Endothelial cell of umbilical vein (primary cell): ENCODE measurements around the gene GYS1.

Experiments used
- EZH2 ChIP-seq: IDR thresholded peaks from 2 replicates; pipeline ENCODE4 v1.6.1; 2012; ENCODE audit warnings: borderline replicate concordance, low read depth, mild to moderate bottlenecking, moderate library complexity, low read length, inconsistent platforms; ENCODE audit not compliant: severe bottlenecking
- FOS ChIP-seq: IDR thresholded peaks from 2 replicates; pipeline ENCODE4 v1.6.1; 2011; ENCODE audit warnings: mild to moderate bottlenecking, low read length, moderate library complexity, borderline replicate concordance; ENCODE audit not compliant: insufficient read depth
- JUN ChIP-seq: IDR thresholded peaks from 2 replicates; pipeline ENCODE4 v1.6.1; 2011; ENCODE audit warnings: borderline replicate concordance, low read depth; ENCODE audit not compliant: insufficient read length, insufficient read depth
- POLR2A ChIP-seq: IDR thresholded peaks from 2 replicates; pipeline ENCODE4 v1.6.1; 2012; ENCODE audit warnings: low read depth, mild to moderate bottlenecking, control low read depth, low read length
- POLR2AphosphoS5 ChIP-seq: IDR thresholded peaks from 2 replicates; pipeline ENCODE4 v1.6.1; 2012; ENCODE audit warnings: low read depth, mild to moderate bottlenecking, control low read depth, low read length, moderate library complexity; ENCODE audit not compliant: insufficient read depth
- TF ChIP-seq, protein P1 (sequence below), 2 donors: IDR thresholded peaks; 1 replicate in 1 of 2; 2 replicates in 1 of 2; pipeline ENCODE4 v1.5.1; 2011; ENCODE audit warnings: low read length in 2 of 2, mild to moderate bottlenecking in 2 of 2, moderate library complexity in 2 of 2, control low read depth in 1 of 2, inconsistent platforms in 1 of 2, low read depth in 1 of 2; ENCODE audit not compliant: insufficient read depth in 1 of 2; ENCODE audit errors: extremely low read depth in 1 of 2
- TF ChIP-seq, protein P2 (sequence below): IDR thresholded peaks from 2 replicates; pipeline ENCODE4 v1.6.1; 2011; ENCODE audit not compliant: insufficient read depth, insufficient read length

DNA sequence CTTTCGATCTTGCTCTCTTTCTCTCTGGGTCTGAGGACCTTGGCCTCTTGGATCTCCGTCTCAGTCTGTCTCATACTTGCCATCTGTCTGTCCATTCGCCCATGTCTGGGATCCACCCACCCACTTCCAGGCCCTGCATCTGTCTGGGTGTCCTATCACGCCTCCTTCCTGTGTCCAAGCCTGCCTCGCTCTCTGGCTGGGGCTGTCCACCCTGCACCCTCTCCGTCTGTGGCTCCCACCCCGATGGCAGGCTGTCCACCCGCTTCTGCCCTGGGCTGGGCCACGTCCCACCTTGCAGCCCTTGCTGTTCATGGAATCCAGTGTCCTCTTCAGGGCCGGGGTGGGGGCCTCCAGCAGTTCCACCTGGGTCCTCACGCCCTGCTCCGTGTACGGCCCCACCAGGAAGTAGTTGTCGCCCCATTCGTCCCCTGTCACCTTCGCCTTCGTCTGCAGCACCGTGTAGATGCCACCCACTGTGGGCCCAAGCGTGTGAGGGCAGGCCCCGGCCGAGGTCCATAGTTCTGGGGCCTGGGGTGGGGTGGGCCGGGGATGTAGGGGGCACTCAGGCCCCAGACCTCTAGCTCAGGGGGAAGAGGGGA, 2.0 kb downstream of the GYS1 start:
- TF ChIP-seq, protein P1, sequence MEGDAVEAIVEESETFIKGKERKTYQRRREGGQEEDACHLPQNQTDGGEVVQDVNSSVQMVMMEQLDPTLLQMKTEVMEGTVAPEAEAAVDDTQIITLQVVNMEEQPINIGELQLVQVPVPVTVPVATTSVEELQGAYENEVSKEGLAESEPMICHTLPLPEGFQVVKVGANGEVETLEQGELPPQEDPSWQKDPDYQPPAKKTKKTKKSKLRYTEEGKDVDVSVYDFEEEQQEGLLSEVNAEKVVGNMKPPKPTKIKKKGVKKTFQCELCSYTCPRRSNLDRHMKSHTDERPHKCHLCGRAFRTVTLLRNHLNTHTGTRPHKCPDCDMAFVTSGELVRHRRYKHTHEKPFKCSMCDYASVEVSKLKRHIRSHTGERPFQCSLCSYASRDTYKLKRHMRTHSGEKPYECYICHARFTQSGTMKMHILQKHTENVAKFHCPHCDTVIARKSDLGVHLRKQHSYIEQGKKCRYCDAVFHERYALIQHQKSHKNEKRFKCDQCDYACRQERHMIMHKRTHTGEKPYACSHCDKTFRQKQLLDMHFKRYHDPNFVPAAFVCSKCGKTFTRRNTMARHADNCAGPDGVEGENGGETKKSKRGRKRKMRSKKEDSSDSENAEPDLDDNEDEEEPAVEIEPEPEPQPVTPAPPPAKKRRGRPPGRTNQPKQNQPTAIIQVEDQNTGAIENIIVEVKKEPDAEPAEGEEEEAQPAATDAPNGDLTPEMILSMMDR (IDR thresholded peaks at IDR 0.05; ENCODE audit: extremely low read depth in 1 of 2, insufficient read depth in 1 of 2, low read depth in 1 of 2, low read length in 2 of 2), result no peak
- TF ChIP-seq POLR2A (no peak), POLR2AphosphoS5 (no peak), EZH2 (no peak), JUN (no peak), FOS (no peak)
- TF ChIP-seq, protein P2, sequence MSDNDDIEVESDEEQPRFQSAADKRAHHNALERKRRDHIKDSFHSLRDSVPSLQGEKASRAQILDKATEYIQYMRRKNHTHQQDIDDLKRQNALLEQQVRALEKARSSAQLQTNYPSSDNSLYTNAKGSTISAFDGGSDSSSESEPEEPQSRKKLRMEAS, result no peak
